A549 (cell line): ENCODE measurements around the gene HACE1.

Experiments used
- CHD2 ChIP-seq: fragments of 150-350 bp; IDR thresholded peaks from 2 replicates; pipeline ENCODE4 v1.6.1; 2014; ENCODE audit warnings: low read length; ENCODE audit not compliant: partially characterized antibody
- EHMT2 ChIP-seq: fragments of 200-600 bp; sonication (generic); IDR thresholded peaks from 2 replicates; pipeline ENCODE4 v1.6.1; 2016; ENCODE audit warnings: antibody characterized with exemption, low read depth, mild to moderate bottlenecking, moderate library complexity
- GATA3 ChIP-seq: IDR thresholded peaks from 2 replicates; pipeline ENCODE4 v1.6.1; 2012; ENCODE audit warnings: borderline replicate concordance
- NR3C1 ChIP-seq: fragments of >200 bp; sonication (Bioruptor Twin); formaldehyde crosslinking; IDR thresholded peaks from 3 replicates; pipeline ENCODE4 v1.6.1; 2017
- POLR2A ChIP-seq: IDR thresholded peaks from 2 replicates; pipeline ENCODE4 v1.6.1; 2012; ENCODE audit warnings: mild to moderate bottlenecking, low read length
- RFX5 ChIP-seq: fragments of 450-650 bp; IDR thresholded peaks from 2 replicates; pipeline ENCODE4 v1.7.1; 2014; ENCODE audit warnings: antibody characterized with exemption, mild to moderate bottlenecking, moderate library complexity
- RNF2 ChIP-seq: fragments of 200-600 bp; sonication (generic); IDR thresholded peaks from 2 replicates; pipeline ENCODE4 v1.6.1; 2016; ENCODE audit warnings: low read depth, mild to moderate bottlenecking, antibody characterized with exemption, moderate library complexity, borderline replicate concordance
- SREBF2 ChIP-seq: fragments of 450-650 bp; IDR thresholded peaks from 2 replicates; pipeline ENCODE4 v1.6.1; 2014; ENCODE audit warnings: mild to moderate bottlenecking, moderate library complexity
- TF ChIP-seq, protein P1 (sequence below): fragments of 450-650 bp; IDR thresholded peaks from 2 replicates; pipeline ENCODE4 v1.6.1; 2014; ENCODE audit warnings: antibody characterized with exemption
- TF ChIP-seq, protein P2 (sequence below): fragments of >200 bp; sonication (Bioruptor Twin); formaldehyde crosslinking; IDR thresholded peaks from 3 replicates; pipeline ENCODE4 v1.5.1; 2016
- TF ChIP-seq, protein P3 (sequence below): fragments of 250-450 bp; sonication (Bioruptor Pico); IDR thresholded peaks from 2 replicates; pipeline ENCODE4 v1.5.0; 2020; ENCODE audit warnings: low read depth, mild to moderate bottlenecking, moderate library complexity
- TF ChIP-seq, protein P4 (sequence below): fragments of 200-600 bp; sonication (generic); IDR thresholded peaks from 2 replicates; pipeline ENCODE4 v1.6.1; 2016; ENCODE audit warnings: antibody characterized with exemption, mild to moderate bottlenecking, moderate library complexity

DNA sequence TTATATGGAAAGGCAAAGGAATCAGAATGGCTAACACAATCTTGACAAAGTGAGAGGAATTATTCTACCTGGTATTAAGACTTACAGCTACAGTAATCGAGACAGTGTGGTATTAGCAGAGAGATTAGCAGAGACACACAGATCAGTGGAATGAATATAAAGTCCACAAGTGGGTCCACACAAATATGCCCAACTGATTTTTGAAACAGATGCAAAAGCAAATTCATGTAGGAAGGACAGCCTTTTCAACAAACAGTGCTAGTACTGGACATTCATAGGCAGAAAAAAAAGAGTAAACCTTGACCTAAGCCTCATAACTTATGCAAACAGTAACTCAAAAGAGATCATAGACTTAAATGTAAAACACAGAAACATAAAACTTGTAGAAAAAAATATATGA lies 22.6 kb downstream of the HACE1 start:
- TF ChIP-seq, protein P1, sequence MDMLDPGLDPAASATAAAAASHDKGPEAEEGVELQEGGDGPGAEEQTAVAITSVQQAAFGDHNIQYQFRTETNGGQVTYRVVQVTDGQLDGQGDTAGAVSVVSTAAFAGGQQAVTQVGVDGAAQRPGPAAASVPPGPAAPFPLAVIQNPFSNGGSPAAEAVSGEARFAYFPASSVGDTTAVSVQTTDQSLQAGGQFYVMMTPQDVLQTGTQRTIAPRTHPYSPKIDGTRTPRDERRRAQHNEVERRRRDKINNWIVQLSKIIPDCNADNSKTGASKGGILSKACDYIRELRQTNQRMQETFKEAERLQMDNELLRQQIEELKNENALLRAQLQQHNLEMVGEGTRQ = no peak
- TF ChIP-seq CHD2 = no peak
- no peak for TF ChIP-seq NR3C1
- no peak for TF ChIP-seq POLR2A
- TF ChIP-seq, protein P2, sequence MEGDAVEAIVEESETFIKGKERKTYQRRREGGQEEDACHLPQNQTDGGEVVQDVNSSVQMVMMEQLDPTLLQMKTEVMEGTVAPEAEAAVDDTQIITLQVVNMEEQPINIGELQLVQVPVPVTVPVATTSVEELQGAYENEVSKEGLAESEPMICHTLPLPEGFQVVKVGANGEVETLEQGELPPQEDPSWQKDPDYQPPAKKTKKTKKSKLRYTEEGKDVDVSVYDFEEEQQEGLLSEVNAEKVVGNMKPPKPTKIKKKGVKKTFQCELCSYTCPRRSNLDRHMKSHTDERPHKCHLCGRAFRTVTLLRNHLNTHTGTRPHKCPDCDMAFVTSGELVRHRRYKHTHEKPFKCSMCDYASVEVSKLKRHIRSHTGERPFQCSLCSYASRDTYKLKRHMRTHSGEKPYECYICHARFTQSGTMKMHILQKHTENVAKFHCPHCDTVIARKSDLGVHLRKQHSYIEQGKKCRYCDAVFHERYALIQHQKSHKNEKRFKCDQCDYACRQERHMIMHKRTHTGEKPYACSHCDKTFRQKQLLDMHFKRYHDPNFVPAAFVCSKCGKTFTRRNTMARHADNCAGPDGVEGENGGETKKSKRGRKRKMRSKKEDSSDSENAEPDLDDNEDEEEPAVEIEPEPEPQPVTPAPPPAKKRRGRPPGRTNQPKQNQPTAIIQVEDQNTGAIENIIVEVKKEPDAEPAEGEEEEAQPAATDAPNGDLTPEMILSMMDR = no peak
- TF ChIP-seq, protein P3, sequence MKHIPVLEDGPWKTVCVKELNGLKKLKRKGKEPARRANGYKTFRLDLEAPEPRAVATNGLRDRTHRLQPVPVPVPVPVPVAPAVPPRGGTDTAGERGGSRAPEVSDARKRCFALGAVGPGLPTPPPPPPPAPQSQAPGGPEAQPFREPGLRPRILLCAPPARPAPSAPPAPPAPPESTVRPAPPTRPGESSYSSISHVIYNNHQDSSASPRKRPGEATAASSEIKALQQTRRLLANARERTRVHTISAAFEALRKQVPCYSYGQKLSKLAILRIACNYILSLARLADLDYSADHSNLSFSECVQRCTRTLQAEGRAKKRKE (CRISPR knock-in tag) = no peak
- TF ChIP-seq, protein P4, sequence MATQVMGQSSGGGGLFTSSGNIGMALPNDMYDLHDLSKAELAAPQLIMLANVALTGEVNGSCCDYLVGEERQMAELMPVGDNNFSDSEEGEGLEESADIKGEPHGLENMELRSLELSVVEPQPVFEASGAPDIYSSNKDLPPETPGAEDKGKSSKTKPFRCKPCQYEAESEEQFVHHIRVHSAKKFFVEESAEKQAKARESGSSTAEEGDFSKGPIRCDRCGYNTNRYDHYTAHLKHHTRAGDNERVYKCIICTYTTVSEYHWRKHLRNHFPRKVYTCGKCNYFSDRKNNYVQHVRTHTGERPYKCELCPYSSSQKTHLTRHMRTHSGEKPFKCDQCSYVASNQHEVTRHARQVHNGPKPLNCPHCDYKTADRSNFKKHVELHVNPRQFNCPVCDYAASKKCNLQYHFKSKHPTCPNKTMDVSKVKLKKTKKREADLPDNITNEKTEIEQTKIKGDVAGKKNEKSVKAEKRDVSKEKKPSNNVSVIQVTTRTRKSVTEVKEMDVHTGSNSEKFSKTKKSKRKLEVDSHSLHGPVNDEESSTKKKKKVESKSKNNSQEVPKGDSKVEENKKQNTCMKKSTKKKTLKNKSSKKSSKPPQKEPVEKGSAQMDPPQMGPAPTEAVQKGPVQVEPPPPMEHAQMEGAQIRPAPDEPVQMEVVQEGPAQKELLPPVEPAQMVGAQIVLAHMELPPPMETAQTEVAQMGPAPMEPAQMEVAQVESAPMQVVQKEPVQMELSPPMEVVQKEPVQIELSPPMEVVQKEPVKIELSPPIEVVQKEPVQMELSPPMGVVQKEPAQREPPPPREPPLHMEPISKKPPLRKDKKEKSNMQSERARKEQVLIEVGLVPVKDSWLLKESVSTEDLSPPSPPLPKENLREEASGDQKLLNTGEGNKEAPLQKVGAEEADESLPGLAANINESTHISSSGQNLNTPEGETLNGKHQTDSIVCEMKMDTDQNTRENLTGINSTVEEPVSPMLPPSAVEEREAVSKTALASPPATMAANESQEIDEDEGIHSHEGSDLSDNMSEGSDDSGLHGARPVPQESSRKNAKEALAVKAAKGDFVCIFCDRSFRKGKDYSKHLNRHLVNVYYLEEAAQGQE = no peak
- TF ChIP-seq GATA3 = no peak
- TF ChIP-seq EHMT2 = no peak
- TF ChIP-seq SREBF2 = no peak
- no peak for TF ChIP-seq RFX5
- no peak for TF ChIP-seq RNF2
